HEK293 (cell line): ENCODE measurements around the gene LOXL1.

Experiments
- GLIS2 ChIP-seq: fragments of 450-650 bp; formaldehyde crosslinking; IDR thresholded peaks from 2 replicates; pipeline ENCODE4 v1.5.1; 2016; ENCODE audit warnings: missing biosample characterization, missing genetic modification characterization
- HIC1 ChIP-seq: fragments of 450-650 bp; formaldehyde crosslinking; IDR thresholded peaks from 2 replicates; pipeline ENCODE4 v1.5.1; 2016; ENCODE audit warnings: missing biosample characterization, missing genetic modification characterization
- KLF16 ChIP-seq: fragments of 450-650 bp; formaldehyde crosslinking; IDR thresholded peaks from 2 replicates; pipeline ENCODE4 v1.5.1; 2017; ENCODE audit warnings: missing biosample characterization, missing genetic modification characterization
- PATZ1 ChIP-seq: fragments of 450-650 bp; formaldehyde crosslinking; IDR thresholded peaks from 2 replicates; pipeline ENCODE4 v1.5.1; 2016; ENCODE audit warnings: missing biosample characterization, missing genetic modification characterization
- PBX3 ChIP-seq: sonication (generic); formaldehyde crosslinking; IDR thresholded peaks from 2 replicates; pipeline ENCODE4 v1.8.1; 2022; ENCODE audit warnings: mild to moderate bottlenecking, moderate library complexity, missing genetic modification reagents
- RBAK ChIP-seq: fragments of 450-650 bp; formaldehyde crosslinking; IDR thresholded peaks from 2 replicates; pipeline ENCODE4 v1.5.1; 2016; ENCODE audit warnings: missing biosample characterization, missing genetic modification characterization
- TCF7L2 ChIP-seq: IDR thresholded peaks from 2 replicates; pipeline ENCODE4 v1.6.1; 2011; ENCODE audit warnings: low read depth, mild to moderate bottlenecking, inconsistent platforms, low read length, moderate library complexity, borderline replicate concordance
- TSHZ1 ChIP-seq: fragments of 450-650 bp; formaldehyde crosslinking; IDR thresholded peaks from 2 replicates; pipeline ENCODE4 v1.5.1; 2016; ENCODE audit warnings: missing biosample characterization, missing genetic modification characterization, borderline replicate concordance
- YY1 ChIP-seq: fragments of 450-650 bp; formaldehyde crosslinking; IDR thresholded peaks from 2 replicates; pipeline ENCODE4 v1.5.1; 2018; ENCODE audit warnings: missing biosample characterization, missing genetic modification characterization
- ZBTB17 ChIP-seq: fragments of 450-650 bp; formaldehyde crosslinking; IDR thresholded peaks from 2 replicates; pipeline ENCODE4 v1.5.1; 2016; ENCODE audit warnings: missing biosample characterization, missing genetic modification characterization
- ZBTB26 ChIP-seq: fragments of 450-650 bp; formaldehyde crosslinking; optimal IDR thresholded peaks from 2 replicates; pipeline ENCODE3; 2016; ENCODE audit warnings: missing biosample characterization, mild to moderate bottlenecking, missing genetic modification characterization
- ZFP69B ChIP-seq: fragments of 450-650 bp; formaldehyde crosslinking; IDR thresholded peaks from 2 replicates; pipeline ENCODE4 v1.5.1; 2016; ENCODE audit warnings: missing biosample characterization, missing genetic modification characterization
- ZNF10 ChIP-seq: fragments of 450-650 bp; formaldehyde crosslinking; IDR thresholded peaks from 2 replicates; pipeline ENCODE4 v1.5.1; 2017; ENCODE audit warnings: missing biosample characterization, missing genetic modification characterization
- ZNF174 ChIP-seq: fragments of 450-650 bp; formaldehyde crosslinking; IDR thresholded peaks from 2 replicates; pipeline ENCODE4 v1.5.0; 2017; ENCODE audit warnings: missing biosample characterization, mild to moderate bottlenecking, missing genetic modification characterization
- ZNF2 ChIP-seq: fragments of 450-650 bp; formaldehyde crosslinking; IDR thresholded peaks from 2 replicates; pipeline ENCODE4 v1.5.1; 2016; ENCODE audit warnings: missing biosample characterization, missing genetic modification characterization
- ZNF248 ChIP-seq: fragments of 450-650 bp; formaldehyde crosslinking; IDR thresholded peaks from 2 replicates; pipeline ENCODE4 v1.5.1; 2017; ENCODE audit warnings: missing biosample characterization, missing genetic modification characterization
- ZNF354C ChIP-seq: fragments of 450-650 bp; formaldehyde crosslinking; IDR thresholded peaks from 2 replicates; pipeline ENCODE4 v1.5.1; 2016; ENCODE audit warnings: missing biosample characterization, missing genetic modification characterization, low read depth, borderline replicate concordance
- ZNF580 ChIP-seq: fragments of 450-650 bp; formaldehyde crosslinking; IDR thresholded peaks from 2 replicates; pipeline ENCODE4 v1.5.1; 2016; ENCODE audit warnings: missing biosample characterization, missing genetic modification characterization
- ZNF639 ChIP-seq: fragments of 450-650 bp; formaldehyde crosslinking; IDR thresholded peaks from 2 replicates; pipeline ENCODE4 v1.5.1; 2016; ENCODE audit warnings: missing biosample characterization, missing genetic modification characterization
- ZNF701 ChIP-seq: fragments of 450-650 bp; formaldehyde crosslinking; IDR thresholded peaks from 2 replicates; pipeline ENCODE4 v1.5.1; 2016; ENCODE audit warnings: missing biosample characterization, missing genetic modification characterization
- ZNF830 ChIP-seq: fragments of 450-650 bp; IDR thresholded peaks from 2 replicates; pipeline ENCODE4 v1.5.0; 2018; ENCODE audit warnings: missing biosample characterization, missing genetic modification characterization, low read depth, mild to moderate bottlenecking, moderate library complexity
- ZSCAN18 ChIP-seq: fragments of 450-650 bp; formaldehyde crosslinking; IDR thresholded peaks from 2 replicates; pipeline ENCODE4 v1.5.1; 2016; ENCODE audit warnings: missing biosample characterization, missing genetic modification characterization
- ZXDB ChIP-seq: fragments of 450-650 bp; formaldehyde crosslinking; IDR thresholded peaks from 2 replicates; pipeline ENCODE4 v1.5.1; 2016; ENCODE audit warnings: missing biosample characterization, missing genetic modification characterization

The LOXL1 gene

GRCh38 chr15:73991726-73992593, 65.7 kb downstream of the LOXL1 start, which contains the start of gene STOML1 (continued):
- TF ChIP-seq TSHZ1 (tag by site-specific recombination) = no peak
- peak; percentile 59; the same call in 1 of the 2 replicates for TF ChIP-seq ZNF2 (tag by site-specific recombination)
- peak; percentile 46; the same call in 1 of the 2 replicates for TF ChIP-seq ZXDB (tag by site-specific recombination)
- no peak for TF ChIP-seq ZNF830 (tag by site-specific recombination)
- peak; percentile 87 for TF ChIP-seq ZFP69B
- TF ChIP-seq TCF7L2 = no peak
- TF ChIP-seq ZNF354C = no peak
- peak; percentile 78 for TF ChIP-seq GLIS2 (tag by site-specific recombination)
- 0 out of 2 replicates have a peak, but pooled peaks have one; percentile 52 for TF ChIP-seq ZNF580 (tag by site-specific recombination)
- no peak for TF ChIP-seq RBAK (tag by site-specific recombination)
- TF ChIP-seq PATZ1 (tag by site-specific recombination) = peak; percentile 67
- TF ChIP-seq ZBTB26 (tag by site-specific recombination) = peak; percentile 87
- TF ChIP-seq ZNF701 (tag by site-specific recombination) = no peak
- peak; percentile 58; the same call in 1 of the 2 replicates for TF ChIP-seq ZNF10 (tag by site-specific recombination)
- TF ChIP-seq ZNF248 (tag by site-specific recombination) = no peak
- TF ChIP-seq ZNF174 (tag by site-specific recombination) = no peak; the same call in 1 of the 2 replicates
- TF ChIP-seq ZBTB17 (tag by site-specific recombination) = peak; percentile 96
- 0 out of 2 replicates have a peak, but pooled peaks have one; percentile 61 for TF ChIP-seq ZSCAN18 (tag by site-specific recombination)
- peak; percentile 57; the same call in 1 of the 2 replicates for TF ChIP-seq HIC1 (tag by site-specific recombination)
- TF ChIP-seq PBX3 (CRISPR knock-in tag) = peak; percentile 61; the same call in 1 of the 2 replicates
- TF ChIP-seq KLF16 (tag by site-specific recombination) = peak; percentile 64; the same call in 1 of the 2 replicates
- TF ChIP-seq ZNF639 = peak; percentile 57; the same call in 1 of the 2 replicates
- peak; percentile 69; the same call in 1 of the 2 replicates for TF ChIP-seq YY1
